GM23338 (cell line): ENCODE data around the gene C1QTNF8. TPM values are rescaled to one million over a fixed set of nuclear protein-coding genes. Genes with fewer than 3 reads are reported as not detected.

Experiments used
- ATAC-seq: fragments of 200-7000 bp; cut with Tn5 transposase; 3 replicates; pipeline ENCODE4 v1.9.1; 2020
- DNase-seq: peaks from one replicate; pipeline ENCODE4 v3.0.0-alpha.2; 2015; ENCODE audit warnings: low spot score
- H2AFZ ChIP-seq: fragments of 200-600 bp; sonication (generic); 2 replicates; pipeline ENCODE4 v1.8.0; 2016; ENCODE audit warnings: antibody characterized with exemption, mild to moderate bottlenecking, moderate library complexity
- H3F3A ChIP-seq: fragments of 200-600 bp; sonication (generic); replicated peaks from 2 replicates; pipeline ENCODE4 v1.8.0; 2017; ENCODE audit warnings: antibody characterized with exemption, mixed run types, low read depth
- H3K27ac ChIP-seq: fragments of 200-600 bp; sonication (generic); 2 replicates; pipeline ENCODE4 v1.6.1; 2016; ENCODE audit warnings: low read depth
- H3K27me3 ChIP-seq: fragments of 200-600 bp; sonication (generic); 2 replicates; pipeline ENCODE4 v1.8.0; 2016; ENCODE audit warnings: mild to moderate bottlenecking, mixed run types, moderate library complexity; ENCODE audit not compliant: insufficient read depth
- H3K36me3 ChIP-seq: fragments of 200-600 bp; sonication (generic); 2 replicates; pipeline ENCODE4 v1.8.0; 2016; ENCODE audit warnings: mild to moderate bottlenecking; ENCODE audit not compliant: insufficient read depth
- H3K4me1 ChIP-seq: fragments of 200-600 bp; sonication (generic); 2 replicates; pipeline ENCODE4 v1.8.0; 2016; ENCODE audit warnings: mild to moderate bottlenecking, moderate library complexity; ENCODE audit not compliant: insufficient read depth
- H3K4me2 ChIP-seq: fragments of 200-600 bp; sonication (generic); 2 replicates; pipeline ENCODE4 v1.7.1; 2017; ENCODE audit warnings: mixed run types
- H3K4me3 ChIP-seq: fragments of 200-600 bp; sonication (generic); 2 replicates; pipeline ENCODE4 v1.6.1; 2016; ENCODE audit warnings: mixed run types
- H3K79me2 ChIP-seq: fragments of 200-600 bp; sonication (generic); replicated peaks from 2 replicates; pipeline ENCODE4 v1.8.0; 2017; ENCODE audit warnings: mild to moderate bottlenecking; ENCODE audit not compliant: insufficient read depth
- H3K9me2 ChIP-seq: fragments of 200-600 bp; sonication (generic); 2 replicates; pipeline ENCODE4 v1.8.0; 2017; ENCODE audit not compliant: insufficient read depth
- H4K20me1 ChIP-seq: fragments of 200-600 bp; sonication (generic); replicated peaks from 2 replicates; pipeline ENCODE4 v1.8.0; 2017; ENCODE audit warnings: mild to moderate bottlenecking; ENCODE audit not compliant: insufficient read depth
- H3K27ac Mint-ChIP-seq: 2 replicates; pipeline ENCODE4 v1.8.0; 2020; ENCODE audit warnings: inconsistent platforms, mild to moderate bottlenecking, moderate library complexity, mixed read lengths
- H3K27me3 Mint-ChIP-seq: 3 replicates; pipeline ENCODE4 v1.8.0; 2022; ENCODE audit warnings: low read depth, mild to moderate bottlenecking, moderate library complexity, mixed read lengths, inconsistent platforms; ENCODE audit not compliant: insufficient read depth, poor library complexity
- H3K36me3 Mint-ChIP-seq: 3 replicates; pipeline ENCODE4 v1.8.0; 2021; ENCODE audit warnings: low read depth, mild to moderate bottlenecking, inconsistent platforms, moderate library complexity, mixed read lengths
- H3K4me1 Mint-ChIP-seq: 3 replicates; pipeline ENCODE4 v1.8.0; 2020; ENCODE audit warnings: mild to moderate bottlenecking, inconsistent platforms, mixed read lengths
- H3K4me3 Mint-ChIP-seq: 3 replicates; pipeline ENCODE4 v1.8.0; 2021; ENCODE audit warnings: moderate library complexity, mild to moderate bottlenecking, inconsistent platforms, mixed read lengths
- H3K9me3 Mint-ChIP-seq: 3 replicates; pipeline ENCODE4 v1.8.0; 2020; ENCODE audit warnings: moderate library complexity, mild to moderate bottlenecking, inconsistent platforms, mixed read lengths
- CTCF ChIP-seq, 2 experiments: fragments of 200-600 bp in 1 of 2; sonication (generic) in 1 of 2; conservative IDR thresholded peaks; 2 replicates each; pipeline versions ENCODE4 v1.5.1 to v1.6.1; 2016 to 2017; ENCODE audit warnings: antibody characterized with exemption in 2 of 2, low read depth in 2 of 2, mild to moderate bottlenecking in 2 of 2, moderate library complexity in 1 of 2
- ETS1 ChIP-seq: IDR thresholded peaks from 2 replicates; pipeline ENCODE4 v1.6.1; 2016; ENCODE audit warnings: antibody characterized with exemption
- EZH2phosphoT487 ChIP-seq: fragments of 200-600 bp; sonication (generic); IDR thresholded peaks from one replicate; pipeline ENCODE4 v1.8.1; 2018; ENCODE audit warnings: antibody characterized with exemption; ENCODE audit not compliant: unreplicated experiment
- JUNB ChIP-seq: IDR thresholded peaks from one replicate; pipeline ENCODE4 v1.6.1; 2016; ENCODE audit warnings: antibody characterized with exemption; ENCODE audit not compliant: unreplicated experiment
- NANOG ChIP-seq: IDR thresholded peaks from 2 replicates; pipeline ENCODE4 v1.6.1; 2016; ENCODE audit warnings: antibody characterized with exemption, borderline replicate concordance
- REST ChIP-seq: IDR thresholded peaks from one replicate; pipeline ENCODE4 v1.6.1; 2018; ENCODE audit warnings: antibody characterized with exemption; ENCODE audit not compliant: unreplicated experiment
- ZNF331 ChIP-seq: fragments of 250-450 bp; sonication (Bioruptor Pico); IDR thresholded peaks from 2 replicates; pipeline ENCODE4 v1.5.0; 2020; ENCODE audit warnings: low read depth, mild to moderate bottlenecking, moderate library complexity
- ZNF462 ChIP-seq: fragments of 250-450 bp; sonication (Bioruptor Pico); IDR thresholded peaks from 2 replicates; pipeline ENCODE4 v1.5.0; 2020; ENCODE audit warnings: mild to moderate bottlenecking, moderate library complexity
- polyA plus RNA-seq: library from polyadenylated mRNA; unstranded; fragments of >200 nt; fragmentation: Nextera tagmentation; extraction: Ambion mirVana; gene quantifications from 2 replicates; pipeline ENCODE4 v1.2.1, GENCODE V29; 2016
- total RNA-seq: library from RNA; depleted of rRNA; stranded (reverse); fragments of >200 nt; shearing (Covaris generic); gene quantifications from 2 replicates; pipeline ENCODE4 v1.2.3, GENCODE V29; 2014

The C1QTNF8 gene
- total and polyA plus RNA-seq, 2 experiments from 2014 or later, result not detected

- Histone ChIP-seq H3K4me2 (no peak overlapping the region), H2AFZ (no peak overlapping the region), H3K27me3 (no peaks in the 10 kb centered on the region), H3K4me3 (no peak overlapping the region), H3K27ac (no peak overlapping the region), H3K36me3 (no peaks in the 10 kb centered on the region), H3F3A (no peaks in the 10 kb centered on the region), H3K79me2 (no peaks in the 10 kb centered on the region), H3K4me1 (no peaks in the 10 kb centered on the region; the same call in 1 of the 2 replicates), H4K20me1 (no peaks in the 10 kb centered on the region), H3K9me2 (no peaks in the 10 kb centered on the region)
- ATAC-seq, result no peak
- no peaks in the 10 kb centered on the region for H3K36me3 Mint-ChIP-seq
- no peak for TF ChIP-seq EZH2phosphoT487
- no peak for TF ChIP-seq JUNB
- no peak for TF ChIP-seq ETS1
- no peak for TF ChIP-seq CTCF (conservative IDR thresholded peaks at IDR 0.05; ENCODE audit: low read depth in 2 of 2)
- no peak for TF ChIP-seq NANOG
- TF ChIP-seq REST, result no peak
- no peak for TF ChIP-seq ZNF331 (CRISPR knock-in tag)
- TF ChIP-seq ZNF462, result no peak
- no peak for DNase-seq
- H3K4me3 Mint-ChIP-seq, result no peak overlapping the region
- H3K4me1 Mint-ChIP-seq, result no peaks in the 10 kb centered on the region
- H3K27ac Mint-ChIP-seq, result no peak overlapping the region
- H3K9me3 Mint-ChIP-seq, result no peaks in the 10 kb centered on the region
- H3K27me3 Mint-ChIP-seq, result peaks cover 6% of the 10 kb centered on the region
Measured at GRCh38 chr16:1050516-1050915, 45.5 kb downstream of the C1QTNF8 start.
